Endothelial cell of umbilical vein (primary cell): ENCODE data around the gene MB. TPM values are rescaled to one million over a fixed set of nuclear protein-coding genes. Genes with fewer than 3 reads are reported as not detected.

ENCODE experiments used
- BruUV-seq: library from RNA; stranded (reverse); fragments of 400-500 nt; replicated peaks from 2 replicates; lab custom pipeline; 2021; lab: Mats Ljungman, UMichigan
- CTCF ChIA-PET: fragments of 300-600, 350-600 bp; sonication (Branson Sonifier 250); formaldehyde crosslinking; loops from one replicate; lab custom pipeline; 2021; ENCODE audit warnings: antibody characterized with exemption, inconsistent platforms; lab: Charles Lee
- POLR2A ChIA-PET: fragments of 300-600, 350-600 bp; sonication (Branson Sonifier 250); formaldehyde crosslinking; loops from one replicate; lab custom pipeline; 2021; ENCODE audit warnings: antibody characterized with exemption, inconsistent platforms; lab: Charles Lee
- DNase-seq: peaks from one replicate; pipeline ENCODE4 v3.0.0-alpha.2; 2011; ENCODE audit warnings: low read depth, low spot score
- FAIRE-seq: peaks from 2 replicates; lab custom pipeline; 2011; peaks lifted over from hg19 to GRCh38; lab: Jason Lieb, UNC
- H2AFZ ChIP-seq: 2 replicates; pipeline ENCODE4 v1.6.0; 2012; ENCODE audit warnings: low read depth, low read length, control low read depth, inconsistent platforms
- H3K27ac ChIP-seq: 2 replicates; pipeline ENCODE4 v1.5.1; 2011; ENCODE audit warnings: low read depth, mild to moderate bottlenecking, control low read depth, low read length, moderate library complexity; ENCODE audit not compliant: insufficient read depth
- H3K27me3 ChIP-seq, 2 experiments: 2 replicates each; pipeline versions ENCODE4 v1.6.0 to v1.6.1; 2011; ENCODE audit warnings: low read length in 2 of 2, mixed read lengths in 1 of 2; ENCODE audit not compliant: control insufficient read depth in 2 of 2, insufficient read depth in 2 of 2
- H3K36me3 ChIP-seq, 2 experiments: 2 replicates in 1 of 2; 3 replicates in 1 of 2; pipeline ENCODE4 v1.5.1; 2011; ENCODE audit warnings: low read length in 2 of 2, mild to moderate bottlenecking in 1 of 2, moderate library complexity in 1 of 2; ENCODE audit not compliant: control insufficient read depth in 2 of 2, insufficient read depth in 2 of 2; ENCODE audit errors: extremely low read depth in 1 of 2
- H3K4me1 ChIP-seq: 3 replicates; pipeline ENCODE4 v1.5.1; 2011; ENCODE audit warnings: mild to moderate bottlenecking, low read length; ENCODE audit not compliant: control insufficient read depth, insufficient read depth; ENCODE audit errors: extremely low read depth
- H3K4me2 ChIP-seq: 2 replicates; pipeline ENCODE4 v1.6.1; 2011; ENCODE audit warnings: low read length, control low read depth, mixed read lengths; ENCODE audit not compliant: insufficient read depth
- H3K4me3 ChIP-seq, 3 experiments: fragments of 200-600 bp in 1 of 3; sonication (generic), shearing (Covaris generic) in 1 of 3; replicated peaks in 1 of 3; 2 replicates each; pipeline ENCODE4 v1.5.1; 2011 to 2016; ENCODE audit warnings: control low read depth in 3 of 3, low read length in 3 of 3, mild to moderate bottlenecking in 2 of 3, inconsistent platforms in 1 of 3, low read depth in 1 of 3, moderate library complexity in 1 of 3; ENCODE audit not compliant: insufficient read depth in 1 of 3
- H3K79me2 ChIP-seq: 2 replicates; pipeline ENCODE4 v1.6.0; 2012; ENCODE audit warnings: low read length, inconsistent platforms; ENCODE audit not compliant: control insufficient read depth, insufficient read depth
- H3K9ac ChIP-seq: replicated peaks from 2 replicates; pipeline ENCODE3; 2011; ENCODE audit warnings: low read length, control low read depth; ENCODE audit not compliant: insufficient read depth; ENCODE audit errors: extremely low read depth
- H3K9me1 ChIP-seq: replicated peaks from 3 replicates; pipeline ENCODE4 v1.6.0; 2011; ENCODE audit warnings: mild to moderate bottlenecking, low read length; ENCODE audit not compliant: control insufficient read depth, insufficient read depth; ENCODE audit errors: extremely low read depth
- H3K9me3 ChIP-seq: replicated peaks from 2 replicates; pipeline ENCODE4 v1.5.1; 2012; ENCODE audit warnings: low read length, inconsistent platforms; ENCODE audit not compliant: control insufficient read depth, insufficient read depth
- H4K20me1 ChIP-seq: replicated peaks from 2 replicates; pipeline ENCODE3; 2011; ENCODE audit warnings: mild to moderate bottlenecking, low read length; ENCODE audit not compliant: control insufficient read depth, insufficient read depth; ENCODE audit errors: extremely low read depth
- EZH2 ChIP-seq: IDR thresholded peaks from 2 replicates; pipeline ENCODE4 v1.6.1; 2012; ENCODE audit warnings: borderline replicate concordance, low read depth, mild to moderate bottlenecking, moderate library complexity, low read length, inconsistent platforms; ENCODE audit not compliant: severe bottlenecking
- FOS ChIP-seq: IDR thresholded peaks from 2 replicates; pipeline ENCODE4 v1.6.1; 2011; ENCODE audit warnings: mild to moderate bottlenecking, low read length, moderate library complexity, borderline replicate concordance; ENCODE audit not compliant: insufficient read depth
- GATA2 ChIP-seq: IDR thresholded peaks from 2 replicates; pipeline ENCODE4 v1.7.0; 2011; ENCODE audit warnings: low read depth, mild to moderate bottlenecking, moderate library complexity, mixed read lengths, low read length; ENCODE audit not compliant: insufficient read length, insufficient read depth
- JUN ChIP-seq: IDR thresholded peaks from 2 replicates; pipeline ENCODE4 v1.6.1; 2011; ENCODE audit warnings: borderline replicate concordance, low read depth; ENCODE audit not compliant: insufficient read length, insufficient read depth
- MAX ChIP-seq: IDR thresholded peaks from 2 replicates; pipeline ENCODE4 v1.6.1; 2011; ENCODE audit not compliant: insufficient read depth, insufficient read length
- MYC ChIP-seq: IDR thresholded peaks from one replicate; pipeline ENCODE4 v1.6.1; 2011; ENCODE audit warnings: mild to moderate bottlenecking, low read depth, low read length
- POLR2A ChIP-seq: IDR thresholded peaks from 2 replicates; pipeline ENCODE4 v1.6.1; 2012; ENCODE audit warnings: low read depth, mild to moderate bottlenecking, control low read depth, low read length
- POLR2AphosphoS5 ChIP-seq: IDR thresholded peaks from 2 replicates; pipeline ENCODE4 v1.6.1; 2012; ENCODE audit warnings: low read depth, mild to moderate bottlenecking, control low read depth, low read length, moderate library complexity; ENCODE audit not compliant: insufficient read depth
- dilution Hi-C: fragments of 300-500 bp; cut with MboI; formaldehyde crosslinking; loops from one replicate; pipeline ENCODE4 v1.15.0; 2019; ENCODE audit warnings: low sequenced_read_pairs; ENCODE audit not compliant: extremely low pct_ligation_motif_present
- intact Hi-C: fragments of 100-400 bp; cut with micrococcal nuclease; formaldehyde crosslinking; loops from one replicate; pipeline ENCODE4 v1.10.0; 2022
- polyA plus RNA-seq, 4 experiments: library from polyadenylated mRNA; depleted of rRNA in 3 of 4; stranded (reverse) in 3 of 4; unstranded in 1 of 4; fragments of >200 nt; gene quantifications; 2 replicates each; pipeline versions ENCODE4 v1.2.1 to v1.2.3, GENCODE V29; 2011 to 2012; ENCODE audit warnings: missing spikeins in 1 of 4
- total RNA-seq: library from RNA; stranded (reverse); gene quantifications from 2 replicates; pipeline ENCODE4 v1.2.3, GENCODE V29; 2021
- TF ChIP-seq, protein P1 (sequence below), 2 donors: IDR thresholded peaks; 1 replicate in 1 of 2; 2 replicates in 1 of 2; pipeline ENCODE4 v1.5.1; 2011; ENCODE audit warnings: low read length in 2 of 2, mild to moderate bottlenecking in 2 of 2, moderate library complexity in 2 of 2, control low read depth in 1 of 2, inconsistent platforms in 1 of 2, low read depth in 1 of 2; ENCODE audit not compliant: insufficient read depth in 1 of 2; ENCODE audit errors: extremely low read depth in 1 of 2

Gene MB
- total and polyA plus RNA-seq, 2 donors (not counting 3 experiments of a cell fraction or from before 2014, with no cell fraction given), result not detected

DNA sequence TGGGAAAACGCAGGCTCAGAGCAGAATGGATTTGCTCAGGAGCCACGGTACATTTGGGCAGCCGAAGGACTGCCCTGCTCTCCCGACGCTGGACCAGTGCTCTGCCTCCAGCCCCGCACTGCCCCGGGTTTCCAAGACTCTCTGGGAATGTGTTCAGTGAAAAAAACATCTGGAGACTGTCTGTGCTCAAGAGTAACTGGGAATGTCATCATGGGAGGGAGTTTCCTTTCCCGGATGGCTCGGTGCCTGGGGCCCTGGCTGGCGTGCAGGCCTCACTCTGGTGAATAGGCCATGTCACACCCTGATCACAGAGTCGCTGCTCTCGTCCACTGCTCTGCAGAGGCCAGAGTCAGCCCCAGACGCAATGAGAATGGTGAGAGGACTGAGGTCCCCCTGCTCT lies 21.3 kb upstream of the MB start:
- Histone ChIP-seq H3K36me3 (no peaks in the 10 kb centered on the region), H3K27ac (no peak overlapping the region), H3K79me2 (no peaks in the 10 kb centered on the region), H3K4me1 (no peaks in the 10 kb centered on the region), H3K4me3 (no peak overlapping the region), H2AFZ (peak overlapping the region; percentile 72), H3K9me3 (no peaks in the 10 kb centered on the region), H3K4me2 (no peak overlapping the region), H3K27me3 (peaks cover 3 to 5% of the 10 kb centered on the region in 2 experiments), H4K20me1 (no peaks in the 10 kb centered on the region), H3K9ac (no peak overlapping the region), H3K9me1 (no peaks in the 10 kb centered on the region)
- FAIRE-seq, result no peak
- intact Hi-C loops, result no loop called here
- TF ChIP-seq EZH2 (no peak), JUN (no peak), MYC (no peak), FOS (no peak), POLR2AphosphoS5 (no peak), GATA2 (no peak), POLR2A (no peak), MAX (no peak)
- TF ChIP-seq, protein P1, sequence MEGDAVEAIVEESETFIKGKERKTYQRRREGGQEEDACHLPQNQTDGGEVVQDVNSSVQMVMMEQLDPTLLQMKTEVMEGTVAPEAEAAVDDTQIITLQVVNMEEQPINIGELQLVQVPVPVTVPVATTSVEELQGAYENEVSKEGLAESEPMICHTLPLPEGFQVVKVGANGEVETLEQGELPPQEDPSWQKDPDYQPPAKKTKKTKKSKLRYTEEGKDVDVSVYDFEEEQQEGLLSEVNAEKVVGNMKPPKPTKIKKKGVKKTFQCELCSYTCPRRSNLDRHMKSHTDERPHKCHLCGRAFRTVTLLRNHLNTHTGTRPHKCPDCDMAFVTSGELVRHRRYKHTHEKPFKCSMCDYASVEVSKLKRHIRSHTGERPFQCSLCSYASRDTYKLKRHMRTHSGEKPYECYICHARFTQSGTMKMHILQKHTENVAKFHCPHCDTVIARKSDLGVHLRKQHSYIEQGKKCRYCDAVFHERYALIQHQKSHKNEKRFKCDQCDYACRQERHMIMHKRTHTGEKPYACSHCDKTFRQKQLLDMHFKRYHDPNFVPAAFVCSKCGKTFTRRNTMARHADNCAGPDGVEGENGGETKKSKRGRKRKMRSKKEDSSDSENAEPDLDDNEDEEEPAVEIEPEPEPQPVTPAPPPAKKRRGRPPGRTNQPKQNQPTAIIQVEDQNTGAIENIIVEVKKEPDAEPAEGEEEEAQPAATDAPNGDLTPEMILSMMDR (IDR thresholded peaks at IDR 0.05; ENCODE audit: extremely low read depth in 1 of 2, insufficient read depth in 1 of 2, low read depth in 1 of 2, low read length in 2 of 2), result no peak
- dilution Hi-C loops, result no loop called here
- ChIA-PET POLR2A (no interaction called here), CTCF (no interaction called here)
- DNase-seq, result no peak
- BruUV-seq, result no TSS peak
